ENCODE data around the gene EFNA3.

Gene EFNA3

DNA sequence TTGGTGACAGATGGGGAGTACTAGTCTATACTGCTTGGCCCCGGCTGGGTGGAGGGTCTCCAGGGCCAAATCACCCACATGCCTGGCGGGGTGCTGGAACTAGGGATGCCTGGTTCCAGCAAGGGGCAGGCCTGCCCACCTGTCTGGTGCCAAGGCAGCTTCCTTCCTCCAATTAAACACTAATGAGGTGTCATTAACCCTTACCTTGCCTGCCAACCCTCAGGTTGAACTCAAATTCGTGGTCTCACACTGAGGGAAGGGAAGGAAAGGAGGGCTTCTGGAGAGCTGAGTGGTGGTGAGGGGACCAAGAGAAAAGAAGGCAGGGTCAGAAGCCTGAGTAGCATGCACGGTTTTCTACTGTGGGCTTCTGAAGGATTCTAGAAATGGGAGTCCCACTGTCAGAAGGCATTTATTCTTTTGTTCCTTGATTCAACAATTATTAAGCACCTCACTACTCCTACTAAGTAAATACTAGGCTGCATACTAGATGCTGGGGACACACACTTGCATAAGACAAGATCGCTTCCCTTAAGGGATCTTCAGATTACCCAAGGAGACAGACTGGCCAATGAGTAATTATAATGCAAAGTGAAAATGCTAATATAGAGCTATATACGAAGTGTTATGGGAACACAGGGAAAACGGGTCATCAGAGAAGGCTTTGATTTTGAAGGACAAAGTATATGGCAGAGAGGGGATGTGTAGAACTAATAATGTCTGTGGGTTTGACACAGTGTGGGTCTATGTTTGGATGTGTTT, 5.9 kb upstream of the EFNA3 start:
- Histone ChIP-seq H3K4me3 (ENCODE audit: low read depth, low read length) (no peak overlapping the region), H3K27me3 (replicated peaks) (no peaks in the 10 kb centered on the region), H3K36me3 (replicated peaks) (peaks cover 3% of the 10 kb centered on the region), H3K27ac (no peak overlapping the region)
- in situ Hi-C loops (cut with HindIII; ENCODE audit: low pct_ligation_motif_present, low sequenced_read_pairs): no loop called here
- no peak for DNase-seq
- TF ChIP-seq, protein P1, sequence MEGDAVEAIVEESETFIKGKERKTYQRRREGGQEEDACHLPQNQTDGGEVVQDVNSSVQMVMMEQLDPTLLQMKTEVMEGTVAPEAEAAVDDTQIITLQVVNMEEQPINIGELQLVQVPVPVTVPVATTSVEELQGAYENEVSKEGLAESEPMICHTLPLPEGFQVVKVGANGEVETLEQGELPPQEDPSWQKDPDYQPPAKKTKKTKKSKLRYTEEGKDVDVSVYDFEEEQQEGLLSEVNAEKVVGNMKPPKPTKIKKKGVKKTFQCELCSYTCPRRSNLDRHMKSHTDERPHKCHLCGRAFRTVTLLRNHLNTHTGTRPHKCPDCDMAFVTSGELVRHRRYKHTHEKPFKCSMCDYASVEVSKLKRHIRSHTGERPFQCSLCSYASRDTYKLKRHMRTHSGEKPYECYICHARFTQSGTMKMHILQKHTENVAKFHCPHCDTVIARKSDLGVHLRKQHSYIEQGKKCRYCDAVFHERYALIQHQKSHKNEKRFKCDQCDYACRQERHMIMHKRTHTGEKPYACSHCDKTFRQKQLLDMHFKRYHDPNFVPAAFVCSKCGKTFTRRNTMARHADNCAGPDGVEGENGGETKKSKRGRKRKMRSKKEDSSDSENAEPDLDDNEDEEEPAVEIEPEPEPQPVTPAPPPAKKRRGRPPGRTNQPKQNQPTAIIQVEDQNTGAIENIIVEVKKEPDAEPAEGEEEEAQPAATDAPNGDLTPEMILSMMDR (IDR thresholded peaks at IDR 0.05; ENCODE audit: low read depth, low read length, missing control alignments): no peak

DNA sequence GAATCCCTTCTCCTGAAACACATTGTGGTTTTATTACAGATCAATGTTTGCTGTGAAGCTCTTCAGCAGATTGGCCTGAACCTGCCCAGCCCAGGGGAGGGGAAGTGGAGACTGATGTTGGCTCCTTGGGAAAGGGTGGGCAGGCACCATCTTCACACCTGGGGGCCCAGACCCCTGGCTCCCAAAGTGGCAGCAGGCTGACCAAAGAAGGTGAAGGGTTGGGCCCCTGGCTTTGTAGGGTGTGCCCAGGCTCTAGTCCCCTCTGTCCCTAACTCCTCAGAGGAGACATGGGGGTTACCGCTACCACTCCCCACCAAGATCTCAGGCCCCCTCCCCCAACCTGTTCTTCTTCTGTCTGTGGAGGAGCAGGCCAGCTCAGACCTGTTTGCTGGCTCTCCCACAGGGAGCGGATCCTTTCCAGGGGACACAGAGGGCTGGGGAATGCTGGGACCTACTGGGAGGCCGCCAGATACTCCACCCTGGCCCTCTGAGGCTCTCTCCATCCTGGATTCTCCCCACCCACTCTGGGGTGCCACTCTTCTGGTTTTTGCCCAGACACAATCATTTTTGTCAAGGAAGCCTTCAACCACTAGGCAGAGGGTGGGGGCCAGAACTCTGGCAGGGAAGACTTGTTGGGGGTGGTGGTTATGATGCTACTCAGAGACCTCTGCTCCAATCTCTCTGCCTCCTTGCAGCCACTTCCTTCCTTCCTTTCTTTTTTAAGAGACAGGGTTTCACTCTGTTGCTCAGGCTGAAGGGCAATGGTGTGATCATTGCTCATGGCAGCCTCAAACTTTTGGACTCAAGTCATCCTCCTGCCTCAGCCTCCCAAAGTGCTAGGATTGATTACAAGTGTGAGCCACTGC, 5.0 kb upstream of the EFNA3 start:
- in situ Hi-C loops (cut with HindIII; ENCODE audit: low pct_ligation_motif_present, low sequenced_read_pairs): no loop called here
- Histone ChIP-seq H3K27me3 (replicated peaks) (no peaks in the 10 kb centered on the region), H3K36me3 (replicated peaks) (no peaks in the 10 kb centered on the region), H3K27ac (no peak overlapping the region), H3K4me3 (ENCODE audit: low read depth, low read length) (no peak overlapping the region)
- TF ChIP-seq, protein P1 (IDR thresholded peaks at IDR 0.05; ENCODE audit: low read depth, low read length, missing control alignments): no peak
- DNase-seq: no peak

DNA sequence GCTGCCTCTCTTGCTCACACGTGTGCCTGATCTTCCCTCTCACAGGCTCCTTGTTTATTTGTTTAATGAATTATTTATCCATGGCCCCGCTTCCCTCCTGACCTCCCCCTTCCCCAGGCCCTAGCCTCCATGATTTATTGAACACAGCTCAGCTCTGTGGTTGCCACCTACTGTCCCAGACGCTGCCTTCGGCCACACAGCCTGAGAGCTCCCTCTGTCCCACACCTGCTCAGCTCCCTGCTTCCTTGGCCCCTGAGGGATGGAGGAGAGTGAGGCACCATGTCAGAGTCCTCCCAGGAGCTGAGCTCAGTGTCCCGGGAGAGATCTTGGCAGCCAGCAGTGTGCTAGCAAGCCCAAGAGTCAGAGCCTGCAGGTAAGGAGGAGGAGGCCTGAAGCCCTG, 3.1 kb upstream of the EFNA3 start:
- Histone ChIP-seq H3K27me3 (replicated peaks) (peaks cover 16% of the 10 kb centered on the region), H3K27ac (no peak overlapping the region), H3K36me3 (replicated peaks) (no peaks in the 10 kb centered on the region), H3K4me3 (ENCODE audit: low read depth, low read length) (no peak overlapping the region)
- TF ChIP-seq, protein P1 (IDR thresholded peaks at IDR 0.05; ENCODE audit: low read depth, low read length, missing control alignments): no peak
- no peak for DNase-seq
- in situ Hi-C loops (cut with HindIII; ENCODE audit: low pct_ligation_motif_present, low sequenced_read_pairs): no loop called here

DNA sequence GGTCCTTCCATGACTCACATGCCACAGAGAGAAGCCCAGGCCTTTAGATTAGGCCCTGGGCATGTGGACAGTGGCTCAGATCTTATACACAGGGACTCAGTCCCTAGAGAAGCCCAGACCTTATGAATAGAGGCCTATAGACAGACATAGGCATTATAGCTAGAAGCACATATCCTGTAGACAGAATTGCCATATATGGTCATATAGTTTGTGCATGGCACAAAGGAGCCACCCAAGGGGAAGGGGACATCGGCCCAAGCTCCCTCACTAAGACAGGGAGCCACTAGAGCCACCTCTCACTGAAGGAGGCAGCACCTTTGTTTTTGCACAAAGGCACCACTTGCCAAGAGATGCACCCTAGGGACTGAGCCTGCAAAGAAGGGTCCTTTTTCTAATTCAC, 2.3 kb upstream of the EFNA3 start:
- in situ Hi-C loops (cut with HindIII; ENCODE audit: low pct_ligation_motif_present, low sequenced_read_pairs): no loop called here
- TF ChIP-seq, protein P1 (IDR thresholded peaks at IDR 0.05; ENCODE audit: low read depth, low read length, missing control alignments): no peak
- peaks cover 23% of the 10 kb centered on the region for H3K27me3 ChIP-seq (replicated peaks)
- no peaks in the 10 kb centered on the region for H3K36me3 ChIP-seq (replicated peaks)
- DNase-seq: no peak
- H3K4me3 ChIP-seq (ENCODE audit: low read depth, low read length): no peak overlapping the region
- H3K27ac ChIP-seq: no peak overlapping the region

DNA sequence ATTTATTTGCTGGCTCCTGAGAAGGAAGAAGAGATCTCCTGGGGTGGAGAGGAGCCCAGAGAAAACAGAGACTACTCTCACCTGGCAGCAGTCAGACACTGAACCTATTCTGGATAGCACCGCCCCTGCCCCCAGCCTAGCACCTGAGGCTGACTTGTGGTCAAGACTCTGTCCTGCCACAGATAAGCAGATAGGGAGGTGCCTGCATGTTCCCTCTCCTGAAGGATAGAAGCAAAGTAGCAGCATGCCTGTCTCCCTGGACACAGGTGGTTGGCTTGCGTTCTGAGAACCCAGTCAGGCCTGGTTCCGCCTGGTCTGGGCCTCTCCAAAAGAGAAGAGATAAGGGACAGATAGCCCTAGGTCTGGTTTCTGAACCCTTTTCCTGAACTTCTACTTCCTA, 1.3 kb upstream of the EFNA3 start:
- in situ Hi-C loops (cut with HindIII; ENCODE audit: low pct_ligation_motif_present, low sequenced_read_pairs): no loop called here
- TF ChIP-seq, protein P1 (IDR thresholded peaks at IDR 0.05; ENCODE audit: low read depth, low read length, missing control alignments): no peak

More for the DNA sequence above, 1.3 kb upstream of the EFNA3 start:
- no peaks in the 10 kb centered on the region for H3K36me3 ChIP-seq (replicated peaks)
- peaks cover 31% of the 10 kb centered on the region for H3K27me3 ChIP-seq (replicated peaks)
- no peak overlapping the region for H3K4me3 ChIP-seq (ENCODE audit: low read depth, low read length)
- DNase-seq: no peak
- no peak overlapping the region for H3K27ac ChIP-seq

All from brain microvascular endothelial cell (primary cell).